Non-pigmented ciliary epithelial cell (primary cell): ENCODE measurements around the gene FRY.

ENCODE experiments used
- DNase-seq: peaks from one replicate; pipeline ENCODE4 v3.0.0-alpha.2; 2010; ENCODE audit warnings: low read depth

The FRY gene

DNA sequence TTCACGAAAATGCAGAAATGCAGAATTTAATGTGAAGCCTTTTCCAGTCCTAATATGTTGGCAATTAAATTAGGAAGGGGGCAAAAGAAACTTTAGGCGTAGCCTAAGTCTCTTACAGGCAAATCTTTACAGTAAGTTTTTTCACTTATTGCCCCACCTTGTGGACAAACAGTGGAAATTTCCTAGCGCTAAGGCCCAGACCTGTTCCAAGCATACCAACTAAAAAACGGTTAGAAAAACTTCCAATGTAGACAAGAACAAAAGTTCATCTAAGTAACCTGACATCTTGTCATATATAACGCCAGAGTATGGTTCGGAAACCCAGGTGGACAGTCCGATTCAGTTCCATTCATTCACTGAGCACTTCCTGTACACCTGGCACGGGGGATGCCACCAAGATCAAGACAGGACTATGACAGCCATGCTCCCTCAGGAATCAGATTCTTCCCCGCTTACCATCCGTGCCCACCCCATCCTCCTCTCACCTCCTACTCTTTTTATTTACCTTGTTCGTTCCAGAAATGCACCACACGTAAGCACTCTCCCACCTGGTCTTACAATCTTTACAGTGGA lies 278.6 kb downstream of the FRY start:
- no peak for DNase-seq

DNA sequence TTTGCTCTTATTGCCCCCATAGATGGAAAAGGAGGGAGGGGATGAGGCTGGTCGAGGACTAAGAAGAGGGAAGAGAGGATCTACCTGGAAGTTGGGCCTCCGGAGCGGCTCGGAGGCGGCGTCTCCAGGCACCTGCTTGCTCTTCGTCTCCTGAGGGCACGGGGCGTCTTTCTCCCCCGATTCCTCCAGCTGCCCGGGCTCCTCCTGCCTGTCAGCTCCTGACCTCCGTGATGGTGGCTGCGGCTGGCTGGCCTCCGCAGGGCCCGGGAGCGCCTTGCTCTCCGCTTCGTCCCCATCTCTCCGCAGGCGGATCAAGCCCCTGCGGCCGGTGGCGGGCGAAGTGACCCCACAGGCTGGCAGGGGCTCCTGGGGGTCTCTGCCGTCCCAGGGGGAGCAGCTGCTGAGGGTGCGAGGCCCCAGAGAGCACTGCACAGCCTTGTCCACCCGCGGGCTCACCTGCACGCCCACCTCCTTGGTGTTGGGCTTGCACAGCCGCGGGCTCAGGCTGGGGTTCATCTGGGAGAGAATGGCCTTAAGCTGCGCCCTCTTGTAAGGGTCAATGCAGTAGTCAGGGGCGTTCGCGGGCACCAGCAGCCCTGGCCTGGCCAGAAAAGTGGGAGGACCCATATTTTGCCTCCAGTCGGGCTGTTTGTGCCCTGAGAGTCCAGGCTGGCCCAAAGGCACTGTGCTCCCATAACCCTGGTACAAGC lies 279.8 kb downstream of the FRY start:
- no peak for DNase-seq

GRCh38 chr13:32314271-32315237 lies 283.0 kb downstream of the FRY start:
- DNase-seq, result peak; percentile 27

DNA sequence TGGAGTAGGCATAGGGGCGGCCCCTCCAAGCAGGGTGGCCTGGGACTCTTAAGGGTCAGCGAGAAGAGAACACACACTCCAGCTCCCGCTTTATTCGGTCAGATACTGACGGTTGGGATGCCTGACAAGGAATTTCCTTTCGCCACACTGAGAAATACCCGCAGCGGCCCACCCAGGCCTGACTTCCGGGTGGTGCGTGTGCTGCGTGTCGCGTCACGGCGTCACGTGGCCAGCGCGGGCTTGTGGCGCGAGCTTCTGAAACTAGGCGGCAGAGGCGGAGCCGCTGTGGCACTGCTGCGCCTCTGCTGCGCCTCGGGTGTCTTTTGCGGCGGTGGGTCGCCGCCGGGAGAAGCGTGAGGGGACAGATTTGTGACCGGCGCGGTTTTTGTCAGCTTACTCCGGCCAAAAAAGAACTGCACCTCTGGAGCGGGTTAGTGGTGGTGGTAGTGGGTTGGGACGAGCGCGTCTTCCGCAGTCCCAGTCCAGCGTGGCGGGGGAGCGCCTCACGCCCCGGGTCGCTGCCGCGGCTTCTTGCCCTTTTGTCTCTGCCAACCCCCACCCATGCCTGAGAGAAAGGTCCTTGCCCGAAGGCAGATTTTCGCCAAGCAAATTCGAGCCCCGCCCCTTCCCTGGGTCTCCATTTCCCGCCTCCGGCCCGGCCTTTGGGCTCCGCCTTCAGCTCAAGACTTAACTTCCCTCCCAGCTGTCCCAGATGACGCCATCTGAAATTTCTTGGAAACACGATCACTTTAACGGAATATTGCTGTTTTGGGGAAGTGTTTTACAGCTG lies 283.9 kb downstream of the FRY start, which contains the start of the genes BRCA2 and ZAR1L:
Gene BRCA2, plus strand, starts transcription at position 271 of the 790 bp plus-strand sequence. CDS start 953 bp downstream, outside the sequence.
Gene ZAR1L, minus strand, starts transcription at position 126 of the 790 bp plus-strand sequence. CDS start 3,438 bp downstream, outside the sequence.
- peak; percentile 47 for DNase-seq

GRCh38 chr13:32316028-32316339 lies 284.4 kb downstream of the FRY start:
- DNase-seq, result no peak

GRCh38 chr13:32316501-32316900 lies 284.9 kb downstream of the FRY start:
- DNase-seq, result no peak

DNA sequence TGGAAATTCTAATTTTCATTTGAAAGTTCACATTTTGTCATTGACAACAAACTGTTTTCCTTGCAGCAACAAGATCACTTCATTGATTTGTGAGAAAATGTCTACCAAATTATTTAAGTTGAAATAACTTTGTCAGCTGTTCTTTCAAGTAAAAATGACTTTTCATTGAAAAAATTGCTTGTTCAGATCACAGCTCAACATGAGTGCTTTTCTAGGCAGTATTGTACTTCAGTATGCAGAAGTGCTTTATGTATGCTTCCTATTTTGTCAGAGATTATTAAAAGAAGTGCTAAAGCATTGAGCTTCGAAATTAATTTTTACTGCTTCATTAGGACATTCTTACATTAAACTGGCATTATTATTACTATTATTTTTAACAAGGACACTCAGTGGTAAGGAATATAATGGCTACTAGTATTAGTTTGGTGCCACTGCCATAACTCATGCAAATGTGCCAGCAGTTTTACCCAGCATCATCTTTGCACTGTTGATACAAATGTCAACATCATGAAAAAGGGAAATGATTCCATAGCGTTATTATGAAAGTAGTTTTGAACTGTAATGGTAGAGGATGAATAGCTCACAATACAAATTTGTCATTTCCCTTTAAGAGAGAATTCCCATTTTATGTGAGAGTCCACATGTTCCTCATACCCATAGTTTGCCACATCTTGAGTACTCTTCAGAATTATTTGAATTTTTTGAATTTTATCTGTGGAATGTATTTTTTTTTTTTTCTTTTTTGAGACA lies 286.3 kb downstream of the FRY start:
- DNase-seq, result no peak

DNA sequence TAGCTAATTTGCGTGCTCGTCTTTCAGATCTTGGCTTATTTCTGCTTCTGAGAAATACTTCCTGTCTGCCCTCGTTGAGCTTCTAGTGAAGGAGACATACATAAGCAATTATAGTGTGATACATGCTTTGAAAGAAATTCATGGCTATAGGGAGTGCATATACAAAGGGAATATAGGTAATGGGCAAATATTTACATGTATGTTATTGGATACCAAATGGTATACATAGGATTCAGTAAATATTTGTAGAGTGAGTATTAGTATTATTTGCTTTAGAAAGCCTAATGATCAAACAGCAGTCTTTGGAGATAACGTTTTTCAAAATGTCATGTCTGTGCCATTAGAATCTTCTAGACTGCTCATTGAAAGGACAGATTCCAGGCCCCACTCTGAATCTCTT lies 289.0 kb downstream of the FRY start:
- DNase-seq, result no peak

GRCh38 chr13:32323912-32324311 lies 292.3 kb downstream of the FRY start:
- DNase-seq, result peak; percentile 58

DNA sequence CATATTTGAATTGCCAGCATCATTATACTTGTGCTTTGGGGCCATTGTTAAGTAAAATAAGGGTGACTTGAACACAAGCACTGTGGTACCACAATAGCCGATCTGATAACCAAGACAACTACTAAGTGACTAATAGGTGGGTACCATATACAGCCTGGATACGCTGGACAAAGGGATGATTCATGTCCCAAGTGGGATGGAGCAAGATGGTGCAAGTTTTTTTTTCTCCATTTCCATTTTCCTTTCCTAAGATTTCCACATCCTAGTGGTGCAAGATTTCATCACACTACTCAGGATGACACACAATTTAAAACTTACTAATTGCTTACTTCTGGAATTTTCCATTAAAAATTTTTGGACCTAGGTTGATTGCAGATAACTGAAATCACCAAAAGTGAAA lies 298.9 kb downstream of the FRY start:
- DNase-seq, result peak; percentile 13

- no peak for DNase-seq
These were observed 303.1 kb downstream of the FRY start for GRCh38 chr13:32334671-32335070.

DNA sequence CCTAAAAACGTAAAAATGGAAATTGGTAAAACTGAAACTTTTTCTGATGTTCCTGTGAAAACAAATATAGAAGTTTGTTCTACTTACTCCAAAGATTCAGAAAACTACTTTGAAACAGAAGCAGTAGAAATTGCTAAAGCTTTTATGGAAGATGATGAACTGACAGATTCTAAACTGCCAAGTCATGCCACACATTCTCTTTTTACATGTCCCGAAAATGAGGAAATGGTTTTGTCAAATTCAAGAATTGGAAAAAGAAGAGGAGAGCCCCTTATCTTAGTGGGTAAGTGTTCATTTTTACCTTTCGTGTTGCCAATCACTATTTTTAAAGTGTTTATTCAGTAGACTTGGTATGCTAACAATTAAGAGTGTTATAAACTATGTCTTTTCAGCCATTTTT lies 309.3 kb downstream of the FRY start:
- no peak for DNase-seq

DNA sequence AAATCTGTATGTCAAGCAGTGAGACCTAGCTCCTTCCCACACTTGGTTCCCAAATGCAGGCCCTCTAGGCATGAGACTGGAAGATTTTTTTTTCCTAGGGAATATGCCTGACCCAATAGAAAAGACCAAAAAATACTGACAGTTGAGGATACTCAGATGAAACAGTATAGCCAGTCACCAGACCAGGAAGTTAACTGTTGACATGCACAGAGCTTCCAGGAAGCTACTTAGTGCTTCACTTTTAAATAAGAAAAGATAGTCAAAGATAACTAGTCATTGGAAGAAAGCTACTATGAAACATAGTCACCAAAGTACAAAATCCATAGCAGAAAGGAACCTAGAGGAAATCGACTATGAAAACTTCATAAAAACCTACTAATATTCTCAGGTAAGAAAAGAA lies 316.1 kb downstream of the FRY start:
- DNase-seq, result no peak
